Stimulated activated CD4-positive, alpha-beta T cell treated with anti-CD3 and anti-CD28 coated beads, Interleukin-4, amount 100 ng/mL, for 4 hours (primary cell): Measurements from ENCODE around the gene C6orf62.
A peak's percentile ranks its signal among the peaks of the same experiment; 100 is the strongest.
"Not testable (repeated sequence)": the region's sequence is repeated elsewhere in the genome, so short reads cannot be mapped to it uniquely, and the experiment has no call there.

Source experiments
- DNase-seq, 2 experiments: peaks; one replicate each; pipeline ENCODE4 v3.0.0-alpha.2; 2020

Gene C6orf62

GRCh38 chr6:24666641-24667377, 52.1 kb downstream of the C6orf62 start, which contains the start of the genes ACOT13 and TDP2:
TSS of gene ACOT13 (plus strand) at chr6:24667077. CDS start at chr6:24667264, 187 bp downstream.
TSS of gene TDP2 (minus strand) at chr6:24666899. CDS start at chr6:24666862, 37 bp downstream.
- peak; percentile 93 to 96 for DNase-seq

- peak; percentile 36 to 41 for DNase-seq
Measured at GRCh38 chr6:24666097-24666640, 52.8 kb downstream of the C6orf62 start.

DNA sequence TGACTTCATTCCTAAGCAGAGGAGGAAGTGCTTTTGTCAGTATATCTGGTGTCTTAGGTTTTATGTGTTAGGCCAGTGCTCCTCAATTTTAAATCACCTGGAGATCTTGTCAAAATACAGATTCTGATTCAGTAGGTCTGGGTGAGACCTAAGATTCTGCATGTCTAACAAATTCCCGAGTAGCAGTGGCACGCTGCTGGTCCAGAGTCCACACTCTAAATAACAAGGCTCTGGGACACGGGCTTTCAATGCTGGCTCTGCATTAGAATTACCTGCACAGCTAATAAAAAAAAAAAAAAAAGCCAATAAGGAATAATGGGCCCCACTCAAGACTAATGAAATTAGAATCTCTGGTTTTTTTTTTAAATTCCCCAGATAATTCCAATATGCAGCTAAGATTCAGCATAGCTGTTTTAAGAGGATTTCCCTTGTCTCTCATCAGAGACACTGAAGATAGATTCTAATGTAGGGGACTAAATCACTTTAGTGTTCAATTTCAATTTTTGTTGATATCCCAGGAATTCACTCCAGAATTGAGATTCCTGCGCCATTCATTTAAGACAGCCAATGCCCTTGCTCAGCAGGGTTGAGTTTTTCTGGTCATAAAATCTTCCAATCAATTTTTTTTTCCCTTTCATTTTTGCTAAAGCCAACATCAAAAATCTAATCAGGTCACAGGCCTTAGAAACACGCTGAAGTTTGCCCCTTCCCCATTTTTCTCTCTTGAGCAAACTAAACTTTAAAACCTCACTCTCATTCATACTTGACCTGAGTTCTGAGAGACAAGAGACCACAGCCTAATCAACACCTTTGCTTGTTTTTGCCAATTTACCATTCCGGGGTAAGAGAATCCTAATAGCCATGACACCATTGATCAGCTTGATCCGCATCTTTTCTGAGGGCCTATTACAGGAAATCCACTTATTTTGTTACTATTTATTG, 54.6 kb downstream of the C6orf62 start:
- DNase-seq, result no peak

- DNase-seq, result no peak
Measured at GRCh38 chr6:24663189-24663588, 55.8 kb downstream of the C6orf62 start.

DNA sequence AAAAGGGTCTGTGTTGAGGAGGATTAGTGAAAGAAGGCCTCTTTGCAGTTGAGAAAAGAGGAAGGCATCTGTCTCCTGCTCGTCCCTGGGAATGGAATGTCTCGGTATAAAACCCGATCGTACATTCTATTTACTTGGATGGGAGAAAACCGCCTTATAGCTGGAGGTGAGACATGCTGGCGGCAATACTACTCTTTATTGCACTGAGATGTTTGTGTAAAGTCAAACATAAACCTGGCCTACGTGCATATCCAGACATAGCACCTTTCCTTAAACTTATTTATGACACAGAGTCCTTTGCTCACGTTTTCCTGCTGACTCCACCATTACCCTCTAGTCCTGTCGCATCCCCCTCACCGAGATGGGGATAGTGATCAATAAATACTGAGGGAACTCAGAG, 56.7 kb downstream of the C6orf62 start:
- no peak for DNase-seq

DNA sequence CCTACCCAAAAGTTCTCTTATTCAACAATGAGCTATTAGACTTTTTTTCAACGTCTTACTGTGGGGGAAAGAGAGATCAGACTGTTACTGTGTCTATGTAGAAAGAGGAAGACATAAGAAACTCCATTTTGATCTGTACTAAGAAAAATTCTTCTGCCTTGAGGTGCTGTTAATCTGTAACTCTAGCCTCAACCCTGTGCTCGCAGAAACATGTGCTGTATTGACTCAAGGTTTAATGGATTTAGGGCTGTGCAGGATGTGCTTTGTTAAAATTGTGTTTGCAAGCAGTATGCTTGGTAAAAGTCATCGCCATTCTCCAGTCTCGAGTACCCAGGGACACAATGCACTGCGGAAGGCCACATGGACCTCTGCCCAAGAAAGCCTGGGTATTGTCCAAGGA, 57.2 kb downstream of the C6orf62 start:
- not testable (repeated sequence) for DNase-seq

DNA sequence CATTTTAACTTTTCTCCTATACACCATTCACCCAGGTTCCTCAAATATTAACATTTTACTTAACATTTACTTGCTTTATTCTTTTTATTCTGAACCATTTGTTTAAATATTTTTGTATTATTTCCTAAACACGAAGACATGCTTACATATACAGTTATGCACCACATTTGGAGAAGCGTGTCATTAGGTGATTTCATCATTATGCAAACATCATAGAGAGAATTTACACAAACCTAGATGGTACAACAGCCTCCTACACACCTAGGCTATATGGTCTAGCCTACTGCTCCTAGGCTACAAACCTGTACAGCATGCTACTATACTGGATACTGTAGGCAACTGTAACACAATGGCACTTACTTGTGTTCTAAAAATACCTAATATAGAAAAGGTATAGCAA, 58.8 kb downstream of the C6orf62 start:
- DNase-seq, result no peak

DNA sequence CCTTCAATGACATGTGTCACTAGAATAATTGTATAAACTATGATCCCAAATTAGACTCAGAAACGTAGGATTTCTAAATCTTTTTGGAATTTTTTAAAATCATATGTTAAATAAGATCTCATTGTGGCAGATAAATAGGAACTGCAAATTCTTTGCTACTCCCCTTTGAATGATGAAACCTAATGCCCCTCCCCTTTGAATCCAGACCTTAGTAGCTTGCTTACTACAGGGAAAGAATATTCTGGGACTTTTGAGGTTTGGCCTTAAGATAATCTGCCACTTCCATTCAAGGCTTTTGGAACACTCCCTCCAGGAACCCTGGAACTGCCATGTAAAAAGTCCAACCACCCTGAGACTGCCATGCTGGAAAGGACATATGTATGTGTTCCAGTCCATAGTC, 59.4 kb downstream of the C6orf62 start:
- DNase-seq, result no peak

DNA sequence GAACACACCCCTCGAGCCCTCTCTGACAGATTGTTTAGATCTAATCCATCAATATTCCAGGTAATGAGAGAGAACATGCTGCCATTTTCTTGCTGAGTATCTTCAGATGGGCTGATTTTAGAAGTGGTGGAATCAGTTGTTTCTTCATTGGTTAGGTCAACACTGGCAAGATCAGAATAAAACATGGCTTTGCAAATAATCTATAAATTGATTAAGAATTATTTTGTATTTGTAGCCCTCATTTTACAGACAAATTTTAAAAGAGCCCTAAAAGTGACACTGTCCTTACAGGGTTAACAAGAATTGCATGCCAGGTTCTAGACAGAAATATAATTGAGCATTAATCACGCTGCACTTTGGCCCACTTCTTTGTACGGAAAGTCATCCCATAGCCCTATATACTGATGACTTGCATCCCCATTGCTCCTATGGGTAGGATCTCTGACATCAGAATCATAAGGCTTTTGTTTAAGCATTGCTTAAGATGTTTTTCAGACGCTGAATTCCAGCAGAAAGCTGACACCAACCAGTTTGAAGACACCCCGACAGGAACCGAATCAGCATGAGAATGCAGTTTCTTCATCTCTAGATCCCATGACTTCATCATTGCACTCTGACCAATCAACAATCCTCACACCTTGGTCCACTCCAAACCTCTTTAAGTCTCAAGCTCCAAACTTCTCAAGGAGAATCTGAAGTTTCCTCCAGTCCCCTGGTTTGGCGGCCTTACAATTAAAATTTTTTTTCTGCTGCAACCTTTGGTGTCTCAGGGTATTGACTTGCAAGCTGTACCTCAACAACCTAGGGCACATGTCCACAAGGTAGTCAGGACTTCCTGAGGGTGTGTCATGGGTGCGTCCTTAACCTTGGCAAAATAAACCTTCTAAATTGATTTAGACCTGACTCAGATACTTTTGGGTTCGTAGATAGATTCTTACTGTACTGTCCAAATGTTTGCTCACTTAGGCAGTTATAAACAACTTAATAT, 60.1 kb downstream of the C6orf62 start:
- no peak for DNase-seq

GRCh38 chr6:24655215-24655614, 63.7 kb downstream of the C6orf62 start:
- DNase-seq, result no peak
